HG03442 (cell line): ENCODE results near the gene ZNF814.
"Not testable (repeated sequence)": the region's sequence is repeated elsewhere in the genome, so short reads cannot be mapped to it uniquely, and the experiment has no call there.

Source experiments
- ATAC-seq: cut with Tn5 transposase; IDR thresholded peaks from one replicate; pipeline ENCODE4 v1.9.1; 2021; ENCODE audit warnings: mild to moderate bottlenecking, moderate library complexity; ENCODE audit not compliant: unreplicated experiment

Gene ZNF814

DNA sequence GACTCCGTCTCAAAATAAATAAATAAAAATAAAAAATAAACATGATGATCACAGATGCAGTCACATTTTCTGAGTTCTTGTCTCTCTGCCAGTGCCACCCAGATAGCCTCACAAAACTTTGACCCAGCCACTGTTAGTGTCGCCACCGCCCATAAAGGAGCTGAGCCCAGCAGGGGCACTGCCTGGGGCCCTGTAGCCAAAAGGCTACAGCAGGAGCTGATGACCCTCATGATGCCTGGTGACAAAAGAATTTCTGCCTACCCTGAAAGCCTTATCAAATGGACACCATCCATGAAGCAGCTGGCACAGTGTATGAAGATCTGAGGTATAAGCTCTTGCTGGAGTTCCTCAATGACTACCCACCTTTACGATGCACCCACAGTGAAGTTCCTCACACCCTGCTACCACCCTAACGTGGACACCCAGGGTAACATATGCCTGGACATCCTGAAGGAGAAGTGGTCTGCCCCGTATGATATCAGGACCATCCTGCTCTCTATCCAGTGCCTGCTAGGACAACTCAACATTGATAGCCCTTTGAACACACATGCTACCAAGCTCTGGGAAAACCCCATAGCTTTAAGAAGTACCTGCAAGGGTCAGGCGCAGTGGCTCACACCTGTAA is 20.9 kb downstream of the ZNF814 start:
- ATAC-seq = no peak

GRCh38 chr19:57862351-57862750 is 26.5 kb downstream of the ZNF814 start:
- not testable (repeated sequence) for ATAC-seq

GRCh38 chr19:57854117-57854516 is 34.7 kb downstream of the ZNF814 start:
- not testable (repeated sequence) for ATAC-seq

DNA sequence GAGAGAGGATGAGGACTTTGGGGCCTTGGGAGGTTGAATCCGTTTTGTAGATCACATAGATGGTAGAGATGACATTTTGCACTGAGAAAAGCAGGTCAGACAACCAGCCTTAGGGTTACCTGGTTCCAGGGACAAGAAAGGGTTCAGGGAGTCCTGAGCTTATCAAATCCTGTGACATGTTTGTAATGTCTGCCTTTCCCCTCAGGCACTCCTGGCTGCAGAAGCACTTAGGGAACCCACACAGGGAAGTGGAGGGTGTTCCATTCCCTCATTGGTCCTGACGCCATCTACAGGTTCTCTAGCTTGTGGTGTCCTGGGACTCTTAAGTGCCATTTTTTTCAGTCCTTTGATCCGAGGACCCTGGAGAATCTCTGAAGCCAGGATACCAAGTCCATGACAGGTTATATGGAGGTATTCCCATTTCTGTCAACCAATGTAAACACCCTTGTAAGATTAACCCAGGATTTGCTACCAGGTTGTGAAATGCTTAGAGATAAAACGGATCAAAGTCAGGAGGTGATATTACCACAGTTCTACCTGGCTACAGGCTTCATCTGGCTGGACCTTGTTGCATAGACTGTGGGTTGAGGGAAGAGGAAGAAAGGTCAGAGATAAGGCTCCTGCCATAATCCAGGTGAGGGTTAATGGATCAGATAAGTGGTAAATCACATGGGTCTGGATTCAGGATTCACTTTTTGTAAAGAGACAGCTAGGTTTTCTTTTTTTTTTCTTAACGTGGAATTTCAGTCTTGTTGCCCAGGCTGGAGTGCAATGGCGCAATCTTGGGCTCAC is 36.8 kb downstream of the ZNF814 start:
- ATAC-seq = not testable (repeated sequence)

- ATAC-seq = no peak
Observed at GRCh38 chr19:57850553-57851017, 38.3 kb downstream of the ZNF814 start.

GRCh38 chr19:57849666-57850473 is 39.0 kb downstream of the ZNF814 start, which contains the start of gene ZNF587:
TSS of gene ZNF587 (plus strand) at chr19:57849859. CDS start at chr19:57850039, 180 bp downstream.
- peak; percentile 96 for ATAC-seq

DNA sequence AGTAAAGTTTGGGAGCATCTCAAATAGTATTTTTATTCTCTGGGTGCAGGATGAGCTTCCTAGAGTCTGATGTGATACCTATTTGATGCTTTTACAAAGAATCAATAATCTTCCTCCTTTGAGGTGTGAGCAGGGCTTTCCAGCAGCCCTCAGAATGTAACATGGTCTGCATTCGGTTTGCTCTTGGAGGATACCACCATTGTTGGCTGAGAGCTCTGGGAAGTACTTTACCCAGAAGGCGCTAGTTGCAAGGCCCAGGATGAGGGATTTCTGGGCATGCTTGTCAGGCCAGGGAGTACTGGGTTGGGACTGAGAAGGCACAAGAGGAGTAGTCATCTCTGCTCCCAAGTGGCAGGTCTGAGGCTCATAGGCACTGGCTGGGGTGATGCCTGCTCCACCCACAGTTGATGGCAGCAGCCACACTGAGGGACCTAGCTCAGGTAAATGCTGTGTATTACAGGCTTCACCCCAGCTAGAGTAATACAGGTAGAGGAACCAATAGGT is 39.6 kb downstream of the ZNF814 start:
- not testable (repeated sequence) for ATAC-seq

- not testable (repeated sequence) for ATAC-seq
Observed at GRCh38 chr19:57847164-57847563, 41.7 kb downstream of the ZNF814 start.

GRCh38 chr19:57841122-57841763 is 47.6 kb downstream of the ZNF814 start:
- no peak for ATAC-seq

DNA sequence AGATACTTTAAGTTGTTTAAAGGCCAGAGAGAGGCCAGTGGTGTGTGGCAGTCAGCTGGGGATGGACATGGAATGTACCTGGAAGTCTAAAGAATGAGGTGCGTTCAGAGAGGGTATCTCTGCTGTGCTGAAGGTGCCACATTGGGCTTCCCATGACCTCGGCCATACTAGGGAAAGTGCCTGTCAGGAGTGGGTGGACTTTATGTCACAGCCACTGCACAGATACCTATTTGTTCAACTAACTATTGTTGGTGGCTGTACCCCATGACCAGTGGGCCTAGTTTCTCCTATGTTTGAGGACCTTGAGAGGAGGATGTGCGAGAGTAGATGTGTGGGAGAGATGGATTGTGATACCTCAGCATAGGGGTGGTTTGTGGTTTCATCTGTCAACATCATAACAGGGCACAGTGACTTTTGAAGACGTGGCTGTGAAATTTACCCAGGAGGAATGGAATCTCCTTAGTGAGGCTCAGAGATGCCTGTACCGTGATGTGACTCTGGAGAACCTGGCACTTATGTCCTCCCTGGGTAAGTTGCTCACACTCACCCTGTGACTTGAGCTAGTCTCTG is 50.1 kb downstream of the ZNF814 start:
- not testable (repeated sequence) for ATAC-seq

GRCh38 chr19:57836991-57837390 is 51.8 kb downstream of the ZNF814 start:
- not testable (repeated sequence) for ATAC-seq

DNA sequence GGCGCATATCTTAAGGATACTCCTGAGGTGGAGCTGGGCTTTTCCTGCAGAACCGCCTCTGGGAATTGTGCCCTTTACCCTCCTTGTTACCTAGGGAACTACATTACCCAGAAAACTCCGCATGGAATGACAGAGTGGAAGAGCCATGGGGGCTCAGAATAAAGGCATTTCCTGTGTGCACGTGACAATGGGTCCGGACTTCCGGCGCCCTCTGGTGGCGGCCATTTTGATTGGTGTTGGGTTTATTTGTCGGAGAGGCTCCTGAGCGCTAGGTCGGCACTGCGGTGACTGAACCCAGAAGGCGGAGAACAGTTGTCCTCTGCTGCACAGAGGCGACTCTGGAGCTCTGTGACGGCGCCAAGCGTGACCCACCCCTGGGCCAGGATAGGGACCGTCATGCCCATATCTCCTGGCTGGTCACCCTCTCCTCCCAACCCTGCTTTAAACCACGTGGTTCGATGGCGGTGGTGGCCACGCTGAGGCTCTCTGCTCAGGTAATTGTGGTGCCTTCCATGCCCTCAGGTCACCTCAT is 58.7 kb downstream of the ZNF814 start, which contains the start of gene ZNF587B:
Gene ZNF587B, plus strand, starts transcription at position 229 of the 532 bp plus-strand sequence. Its CDS starts 230 bp downstream, at position 459.
- no peak for ATAC-seq

GRCh38 chr19:57829316-57829715 is 59.5 kb downstream of the ZNF814 start:
- ATAC-seq = no peak

DNA sequence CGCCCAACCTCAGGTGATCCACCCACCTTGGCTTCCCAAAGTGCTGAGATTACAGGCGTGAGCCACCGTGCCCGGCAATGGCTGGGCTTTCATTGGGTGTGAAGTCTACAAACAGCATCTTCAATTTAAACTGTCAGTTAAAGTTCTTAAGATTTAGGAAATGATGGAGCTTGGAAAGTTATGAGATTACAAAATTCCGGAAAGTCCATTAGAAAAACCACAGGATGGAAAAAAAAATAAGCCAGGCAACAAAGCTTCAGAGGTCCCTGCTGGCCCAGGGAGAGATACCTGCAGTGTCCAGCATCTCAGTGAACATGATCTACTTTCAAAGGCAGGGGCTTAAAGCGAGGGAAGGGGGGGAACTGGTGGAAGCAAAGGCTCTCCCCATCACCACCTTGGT is 63.3 kb downstream of the ZNF814 start:
- no peak for ATAC-seq

GRCh38 chr19:57823608-57824007 is 65.2 kb downstream of the ZNF814 start:
- not testable (repeated sequence) for ATAC-seq

GRCh38 chr19:57823155-57823554 is 65.7 kb downstream of the ZNF814 start:
- ATAC-seq = not testable (repeated sequence)

- not testable (repeated sequence) for ATAC-seq
Observed at GRCh38 chr19:57821501-57821900, 67.3 kb downstream of the ZNF814 start.

GRCh38 chr19:57821095-57821494 is 67.7 kb downstream of the ZNF814 start:
- not testable (repeated sequence) for ATAC-seq

DNA sequence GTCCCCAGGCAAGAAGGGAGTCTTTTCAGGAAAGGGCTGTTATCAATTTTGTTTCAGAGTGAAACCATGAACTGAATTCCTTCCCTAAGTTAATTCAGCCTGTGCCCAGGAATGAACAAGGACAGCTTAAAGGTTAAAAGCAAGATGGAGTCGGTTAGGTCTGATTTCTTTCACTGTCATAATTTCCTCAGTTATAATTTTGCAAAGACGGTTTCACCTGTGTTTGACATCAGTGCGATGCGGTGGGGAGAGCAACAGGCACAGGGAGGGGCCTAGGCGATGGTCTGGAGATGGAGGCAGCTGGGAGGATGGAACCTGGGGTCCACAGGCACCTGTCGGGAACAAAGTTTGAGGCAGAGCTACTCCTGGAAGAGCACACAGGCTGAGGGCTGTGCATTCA is 68.2 kb downstream of the ZNF814 start:
- no peak for ATAC-seq
